Panc1 (cell line): ENCODE measurements around the gene PTPRZ1. TPM values are rescaled to one million over a fixed set of nuclear protein-coding genes. Genes with fewer than 3 reads are reported as not detected.

Experiments used
- ATAC-seq: fragments of 200-7000 bp; cut with Tn5 transposase; 2 replicates; pipeline ENCODE4 v1.9.1; 2020; ENCODE audit warnings: mild to moderate bottlenecking, moderate library complexity
- BruUV-seq: library from RNA; stranded (reverse); fragments of 400-500 nt; replicated peaks from 2 replicates; lab custom pipeline; 2021; lab: Mats Ljungman, UMichigan
- CTCF ChIA-PET: fragments of 300-600 bp; sonication (Branson Sonifier 250); formaldehyde crosslinking; loops from one replicate; lab custom pipeline; 2022; ENCODE audit warnings: antibody characterized with exemption; lab: Charles Lee
- POLR2A ChIA-PET: fragments of 300-600 bp; sonication (Branson Sonifier 250); formaldehyde crosslinking; loops from one replicate; lab custom pipeline; 2022; ENCODE audit warnings: antibody characterized with exemption; lab: Charles Lee
- DNase-seq: peaks from one replicate; pipeline ENCODE4 v3.0.0-alpha.2; 2010; ENCODE audit warnings: low read depth, low spot score
- H3K27ac ChIP-seq: 2 replicates; pipeline ENCODE4 v1.5.1; 2011; ENCODE audit warnings: mild to moderate bottlenecking, low read length, inconsistent platforms
- H3K27me3 ChIP-seq: fragments of 200-500 bp; sonication (Bioruptor generic); 2 replicates; pipeline ENCODE4 v1.6.0; 2014; ENCODE audit warnings: low read length, inconsistent platforms; ENCODE audit not compliant: control insufficient read depth, insufficient read depth
- H3K36me3 ChIP-seq: fragments of 200-500 bp; sonication (Bioruptor generic); 2 replicates; pipeline ENCODE4 v1.5.1; 2014; ENCODE audit warnings: inconsistent platforms, mild to moderate bottlenecking, low read length, moderate library complexity; ENCODE audit not compliant: control insufficient read depth, insufficient read depth
- H3K4me1 ChIP-seq: 2 replicates; pipeline ENCODE4 v1.5.1; 2011; ENCODE audit warnings: inconsistent platforms, mild to moderate bottlenecking, low read length, moderate library complexity; ENCODE audit not compliant: control insufficient read depth, insufficient read depth
- H3K4me3 ChIP-seq, 2 experiments: 2 replicates each; pipeline ENCODE4 v1.5.1; 2011 to 2012; ENCODE audit warnings: low read depth in 2 of 2, low read length in 2 of 2, mild to moderate bottlenecking in 2 of 2, inconsistent platforms in 1 of 2, moderate library complexity in 1 of 2
- H3K9me3 ChIP-seq: fragments of 200-500 bp; sonication (Bioruptor generic); 2 replicates; pipeline ENCODE4 v1.5.1; 2014; ENCODE audit warnings: low read depth, mild to moderate bottlenecking, inconsistent platforms, low read length, moderate library complexity; ENCODE audit not compliant: control insufficient read depth, insufficient read depth
- POLR2AphosphoS5 ChIP-seq: IDR thresholded peaks from 2 replicates; pipeline ENCODE4 v1.6.1; 2012; ENCODE audit warnings: mild to moderate bottlenecking, low read depth, low read length, moderate library complexity
- REST ChIP-seq, 2 experiments: IDR thresholded peaks; 2 replicates each; pipeline ENCODE4 v1.6.1; 2011 to 2012; ENCODE audit warnings: low read depth in 2 of 2, control low read depth in 1 of 2, low read length in 1 of 2, mild to moderate bottlenecking in 1 of 2, moderate library complexity in 1 of 2; ENCODE audit not compliant: insufficient read depth in 1 of 2
- SIN3A ChIP-seq: IDR thresholded peaks from 2 replicates; pipeline ENCODE4 v1.6.1; 2012; ENCODE audit warnings: low read depth, mild to moderate bottlenecking, low read length, moderate library complexity, borderline replicate concordance; ENCODE audit not compliant: insufficient read depth
- TCF7L2 ChIP-seq: IDR thresholded peaks from 2 replicates; pipeline ENCODE4 v1.6.1; 2011; ENCODE audit warnings: mild to moderate bottlenecking, low read depth, low read length, inconsistent platforms
- in situ Hi-C: cut with HindIII; loops from 2 replicates; pipeline ENCODE4 v1.10.0; 2016; ENCODE audit warnings: low sequenced_read_pairs, low pct_unique_long_range_greater_than_20kb
- intact Hi-C: fragments of 100-400 bp; cut with micrococcal nuclease; formaldehyde crosslinking; loops from one replicate; pipeline ENCODE4 v1.10.0; 2022; ENCODE audit not compliant: unreplicated experiment
- total RNA-seq: library from RNA; stranded (reverse); gene quantifications from one replicate; pipeline ENCODE4 v1.2.1, GENCODE V29; 2021; ENCODE audit not compliant: unreplicated experiment
- TF ChIP-seq, protein P1 (sequence below): fragments of 450-650 bp; IDR thresholded peaks from 2 replicates; pipeline ENCODE4 v1.5.1; 2017; ENCODE audit warnings: mild to moderate bottlenecking

Gene PTPRZ1
- total RNA-seq, 1 experiment from 2014 or later = 0.05 TPM

GRCh38 chr7:121913947-121914675 lies 41.1 kb downstream of the PTPRZ1 start:
- POLR2A ChIA-PET = no interaction called here
- H3K36me3 ChIP-seq = no peaks in the 10 kb centered on the region
- DNase-seq = no peak
- no TSS peak for BruUV-seq
- CTCF ChIA-PET = no interaction called here
- no peaks in the 10 kb centered on the region for H3K9me3 ChIP-seq
- H3K27me3 ChIP-seq = no peaks in the 10 kb centered on the region
- intact Hi-C loops = no loop called here
- in situ Hi-C loops = no loop called here
- TF ChIP-seq REST (IDR thresholded peaks at IDR 0.05; ENCODE audit: insufficient read depth in 1 of 2, low read depth in 2 of 2, low read length in 1 of 2) (no peak), SIN3A (no peak), POLR2AphosphoS5 (no peak), TCF7L2 (no peak)
- TF ChIP-seq, protein P1, sequence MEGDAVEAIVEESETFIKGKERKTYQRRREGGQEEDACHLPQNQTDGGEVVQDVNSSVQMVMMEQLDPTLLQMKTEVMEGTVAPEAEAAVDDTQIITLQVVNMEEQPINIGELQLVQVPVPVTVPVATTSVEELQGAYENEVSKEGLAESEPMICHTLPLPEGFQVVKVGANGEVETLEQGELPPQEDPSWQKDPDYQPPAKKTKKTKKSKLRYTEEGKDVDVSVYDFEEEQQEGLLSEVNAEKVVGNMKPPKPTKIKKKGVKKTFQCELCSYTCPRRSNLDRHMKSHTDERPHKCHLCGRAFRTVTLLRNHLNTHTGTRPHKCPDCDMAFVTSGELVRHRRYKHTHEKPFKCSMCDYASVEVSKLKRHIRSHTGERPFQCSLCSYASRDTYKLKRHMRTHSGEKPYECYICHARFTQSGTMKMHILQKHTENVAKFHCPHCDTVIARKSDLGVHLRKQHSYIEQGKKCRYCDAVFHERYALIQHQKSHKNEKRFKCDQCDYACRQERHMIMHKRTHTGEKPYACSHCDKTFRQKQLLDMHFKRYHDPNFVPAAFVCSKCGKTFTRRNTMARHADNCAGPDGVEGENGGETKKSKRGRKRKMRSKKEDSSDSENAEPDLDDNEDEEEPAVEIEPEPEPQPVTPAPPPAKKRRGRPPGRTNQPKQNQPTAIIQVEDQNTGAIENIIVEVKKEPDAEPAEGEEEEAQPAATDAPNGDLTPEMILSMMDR = no peak
- no peak for ATAC-seq
- no peak overlapping the region for H3K4me3 ChIP-seq
- H3K4me1 ChIP-seq = no peaks in the 10 kb centered on the region
- H3K27ac ChIP-seq = no peak overlapping the region

DNA sequence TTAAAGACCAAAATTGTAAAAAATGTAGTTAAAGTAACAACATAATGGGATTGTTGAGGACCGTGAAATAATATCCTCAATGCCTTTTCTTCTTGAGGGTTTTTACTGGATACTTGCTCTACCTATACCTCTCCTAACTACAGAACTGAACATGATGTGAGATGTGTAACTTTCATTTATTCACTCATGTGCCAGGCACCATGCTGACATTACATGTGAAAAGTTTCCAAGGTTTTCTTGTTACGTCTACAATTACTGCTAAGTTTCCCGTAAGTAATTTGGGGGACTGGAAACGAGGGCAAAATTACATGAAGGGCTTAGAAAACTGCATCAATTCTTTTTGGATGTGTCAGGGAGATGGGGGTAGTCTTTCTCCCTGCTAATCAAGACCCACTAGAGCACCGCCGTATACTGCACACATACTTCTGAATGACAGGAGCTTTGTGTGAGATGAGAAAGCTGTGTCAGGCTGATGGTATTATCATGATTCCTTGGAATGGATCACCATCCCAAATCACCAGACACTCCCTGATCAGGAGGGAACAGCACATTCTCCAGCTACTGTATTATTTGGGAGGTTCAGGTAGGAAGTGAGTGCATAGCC lies 41.8 kb downstream of the PTPRZ1 start:
- BruUV-seq = no TSS peak
- H3K27me3 ChIP-seq = no peaks in the 10 kb centered on the region
- H3K36me3 ChIP-seq = no peaks in the 10 kb centered on the region
- POLR2A ChIA-PET = no interaction called here
- no peak overlapping the region for H3K27ac ChIP-seq
- in situ Hi-C loops (no loop called here), intact Hi-C loops (no loop called here)
- H3K9me3 ChIP-seq = no peaks in the 10 kb centered on the region
- ATAC-seq (no peak), DNase-seq (no peak)
- CTCF ChIA-PET = no interaction called here
- no peak overlapping the region for H3K4me3 ChIP-seq
- TF ChIP-seq TCF7L2 (no peak), SIN3A (no peak), REST (IDR thresholded peaks at IDR 0.05; ENCODE audit: insufficient read depth in 1 of 2, low read depth in 2 of 2, low read length in 1 of 2) (no peak), POLR2AphosphoS5 (no peak)
- TF ChIP-seq, protein P1 = no peak
- H3K4me1 ChIP-seq = no peaks in the 10 kb centered on the region
